ENCODE results near the gene ADH7.

The ADH7 gene

DNA sequence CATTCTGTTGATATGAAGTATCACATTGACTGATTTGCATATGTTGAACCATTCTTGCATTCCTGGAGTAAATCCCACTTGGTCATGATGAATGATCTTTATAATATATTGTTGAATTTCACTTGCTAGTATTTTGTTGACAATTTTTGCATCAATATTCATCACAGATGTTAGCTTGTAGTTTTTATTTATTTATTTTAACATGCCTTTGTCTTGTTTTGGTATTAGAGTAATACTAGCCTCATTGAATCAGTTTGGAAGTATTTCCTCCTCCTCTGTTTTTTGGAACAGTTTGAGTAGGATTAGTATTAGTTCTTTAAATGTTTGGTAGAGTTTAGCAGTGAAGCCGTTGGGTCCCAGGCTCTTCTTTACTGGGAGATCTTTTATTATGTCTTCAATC lies 68.7 kb downstream of the ADH7 start:
- ChIA-PET CTCF (no interaction called here), POLR2A (no interaction called here)

DNA sequence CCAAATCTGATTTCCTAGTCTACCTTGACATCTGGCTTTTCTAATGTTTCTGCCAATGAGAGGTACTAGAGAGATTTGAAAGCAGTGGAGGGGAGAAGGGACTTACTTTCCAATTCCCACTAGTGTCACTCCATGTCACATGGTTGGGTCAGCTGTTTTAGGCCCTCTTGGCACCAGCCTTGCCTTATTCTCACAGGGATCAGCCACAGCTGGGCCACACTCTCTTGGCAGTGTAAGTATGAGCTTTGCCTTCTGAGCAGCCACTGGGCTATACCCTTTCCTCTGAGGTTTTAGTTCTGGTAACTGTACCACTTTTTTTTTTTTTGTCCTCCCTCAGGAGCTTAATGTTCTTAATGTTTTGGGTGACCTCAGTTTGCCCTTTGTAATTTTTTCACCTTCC lies 72.4 kb downstream of the ADH7 start:
- CTCF ChIA-PET = no interaction called here
- no peaks in the 10 kb centered on the region for H3K9me3 ChIP-seq (ENCODE audit: control insufficient read depth, insufficient read depth, low read depth, low read length)
- H3K4me3 ChIP-seq (ENCODE audit: low read depth, low read length) = no peak overlapping the region
- TF ChIP-seq ZNF558 (tag by site-specific recombination; IDR thresholded peaks at IDR 0.05) = no peak
- no peak for TF ChIP-seq HOXA7 (CRISPR knock-in tag; IDR thresholded peaks at IDR 0.05; ENCODE audit: borderline replicate concordance)
- TF ChIP-seq ZNF626 (tag by site-specific recombination; IDR thresholded peaks at IDR 0.05) = no peak
- TF ChIP-seq, protein P1, sequence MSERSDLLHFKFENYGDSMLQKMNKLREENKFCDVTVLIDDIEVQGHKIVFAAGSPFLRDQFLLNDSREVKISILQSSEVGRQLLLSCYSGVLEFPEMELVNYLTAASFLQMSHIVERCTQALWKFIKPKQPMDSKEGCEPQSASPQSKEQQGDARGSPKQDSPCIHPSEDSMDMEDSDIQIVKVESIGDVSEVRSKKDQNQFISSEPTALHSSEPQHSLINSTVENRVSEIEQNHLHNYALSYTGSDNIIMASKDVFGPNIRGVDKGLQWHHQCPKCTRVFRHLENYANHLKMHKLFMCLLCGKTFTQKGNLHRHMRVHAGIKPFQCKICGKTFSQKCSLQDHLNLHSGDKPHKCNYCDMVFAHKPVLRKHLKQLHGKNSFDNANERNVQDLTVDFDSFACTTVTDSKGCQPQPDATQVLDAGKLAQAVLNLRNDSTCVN (tag by site-specific recombination; optimal IDR thresholded peaks at IDR 0.05) = no peak
- TF ChIP-seq IKZF3 (tag by site-specific recombination; IDR thresholded peaks at IDR 0.05) = no peak
- no peak for TF ChIP-seq GLI2 (tag by site-specific recombination; IDR thresholded peaks at IDR 0.05; ENCODE audit: borderline replicate concordance, low read depth)
- no peak for TF ChIP-seq ZNF132 (tag by site-specific recombination; IDR thresholded peaks at IDR 0.05; ENCODE audit: borderline replicate concordance)
- TF ChIP-seq, protein P2, sequence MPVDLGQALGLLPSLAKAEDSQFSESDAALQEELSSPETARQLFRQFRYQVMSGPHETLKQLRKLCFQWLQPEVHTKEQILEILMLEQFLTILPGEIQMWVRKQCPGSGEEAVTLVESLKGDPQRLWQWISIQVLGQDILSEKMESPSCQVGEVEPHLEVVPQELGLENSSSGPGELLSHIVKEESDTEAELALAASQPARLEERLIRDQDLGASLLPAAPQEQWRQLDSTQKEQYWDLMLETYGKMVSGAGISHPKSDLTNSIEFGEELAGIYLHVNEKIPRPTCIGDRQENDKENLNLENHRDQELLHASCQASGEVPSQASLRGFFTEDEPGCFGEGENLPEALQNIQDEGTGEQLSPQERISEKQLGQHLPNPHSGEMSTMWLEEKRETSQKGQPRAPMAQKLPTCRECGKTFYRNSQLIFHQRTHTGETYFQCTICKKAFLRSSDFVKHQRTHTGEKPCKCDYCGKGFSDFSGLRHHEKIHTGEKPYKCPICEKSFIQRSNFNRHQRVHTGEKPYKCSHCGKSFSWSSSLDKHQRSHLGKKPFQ (tag by site-specific recombination; IDR thresholded peaks at IDR 0.05) = no peak
- no peak for TF ChIP-seq ZNF530 (tag by site-specific recombination; IDR thresholded peaks at IDR 0.05; ENCODE audit: low read depth)
- TF ChIP-seq GLI4 (tag by site-specific recombination; IDR thresholded peaks at IDR 0.05) = no peak
- TF ChIP-seq ZBTB20 (tag by site-specific recombination; IDR thresholded peaks at IDR 0.05) = no peak
- no peak for TF ChIP-seq ZNF133 (tag by site-specific recombination; IDR thresholded peaks at IDR 0.05)
- no peak for TF ChIP-seq ZNF335 (tag by site-specific recombination; conservative IDR thresholded peaks at IDR 0.05)
- no peak for TF ChIP-seq ZNF354C (tag by site-specific recombination; IDR thresholded peaks at IDR 0.05; ENCODE audit: borderline replicate concordance, low read depth)
- no peak for TF ChIP-seq ZNF76 (tag by site-specific recombination; IDR thresholded peaks at IDR 0.05; ENCODE audit: borderline replicate concordance, low read depth)
- TF ChIP-seq SP2 (tag by site-specific recombination; IDR thresholded peaks at IDR 0.05) = no peak
- no peaks in the 10 kb centered on the region for H3K4me1 ChIP-seq (ENCODE audit: control insufficient read depth, insufficient read depth, low read length)
- no peaks in the 10 kb centered on the region for H3K36me3 ChIP-seq (ENCODE audit: control insufficient read depth in 2 of 2, insufficient read depth in 1 of 2, low read length in 2 of 2)
- H3K27ac ChIP-seq (ENCODE audit: extremely low read depth, low read depth, low read length) = no peak overlapping the region
- POLR2A ChIA-PET = no interaction called here

More for the DNA sequence above, 68.7 kb downstream of the ADH7 start:
- Histone ChIP-seq H3K4me3 (ENCODE audit: low read depth, low read length) (no peak overlapping the region), H3K27ac (ENCODE audit: extremely low read depth, low read depth, low read length) (no peak overlapping the region), H3K36me3 (ENCODE audit: control insufficient read depth in 2 of 2, insufficient read depth in 1 of 2, low read length in 2 of 2) (no peaks in the 10 kb centered on the region), H3K9me3 (ENCODE audit: control insufficient read depth, insufficient read depth, low read depth, low read length) (no peaks in the 10 kb centered on the region), H3K4me1 (ENCODE audit: control insufficient read depth, insufficient read depth, low read length) (no peaks in the 10 kb centered on the region)
- TF ChIP-seq AEBP2 (tag by site-specific recombination; IDR thresholded peaks at IDR 0.05; ENCODE audit: borderline replicate concordance) (no peak), ZFHX2 (tag by site-specific recombination; conservative IDR thresholded peaks at IDR 0.05) (no peak), ZNF843 (tag by site-specific recombination; IDR thresholded peaks at IDR 0.05) (no peak), ZNF121 (tag by site-specific recombination; IDR thresholded peaks at IDR 0.05) (no peak), ZNF112 (tag by site-specific recombination; IDR thresholded peaks at IDR 0.05) (no peak), ZNF311 (tag by site-specific recombination; IDR thresholded peaks at IDR 0.05; ENCODE audit: borderline replicate concordance) (no peak), ZNF501 (tag by site-specific recombination; IDR thresholded peaks at IDR 0.05) (no peak), GLI2 (tag by site-specific recombination; IDR thresholded peaks at IDR 0.05; ENCODE audit: borderline replicate concordance, low read depth) (no peak), GLI4 (tag by site-specific recombination; IDR thresholded peaks at IDR 0.05) (no peak), ZNF521 (tag by site-specific recombination; IDR thresholded peaks at IDR 0.05) (no peak), IKZF3 (tag by site-specific recombination; IDR thresholded peaks at IDR 0.05) (no peak), BCL11B (tag by site-specific recombination; IDR thresholded peaks at IDR 0.05; ENCODE audit: low read depth) (no peak), KLF16 (tag by site-specific recombination; IDR thresholded peaks at IDR 0.05) (no peak)
- TF ChIP-seq, protein P3, sequence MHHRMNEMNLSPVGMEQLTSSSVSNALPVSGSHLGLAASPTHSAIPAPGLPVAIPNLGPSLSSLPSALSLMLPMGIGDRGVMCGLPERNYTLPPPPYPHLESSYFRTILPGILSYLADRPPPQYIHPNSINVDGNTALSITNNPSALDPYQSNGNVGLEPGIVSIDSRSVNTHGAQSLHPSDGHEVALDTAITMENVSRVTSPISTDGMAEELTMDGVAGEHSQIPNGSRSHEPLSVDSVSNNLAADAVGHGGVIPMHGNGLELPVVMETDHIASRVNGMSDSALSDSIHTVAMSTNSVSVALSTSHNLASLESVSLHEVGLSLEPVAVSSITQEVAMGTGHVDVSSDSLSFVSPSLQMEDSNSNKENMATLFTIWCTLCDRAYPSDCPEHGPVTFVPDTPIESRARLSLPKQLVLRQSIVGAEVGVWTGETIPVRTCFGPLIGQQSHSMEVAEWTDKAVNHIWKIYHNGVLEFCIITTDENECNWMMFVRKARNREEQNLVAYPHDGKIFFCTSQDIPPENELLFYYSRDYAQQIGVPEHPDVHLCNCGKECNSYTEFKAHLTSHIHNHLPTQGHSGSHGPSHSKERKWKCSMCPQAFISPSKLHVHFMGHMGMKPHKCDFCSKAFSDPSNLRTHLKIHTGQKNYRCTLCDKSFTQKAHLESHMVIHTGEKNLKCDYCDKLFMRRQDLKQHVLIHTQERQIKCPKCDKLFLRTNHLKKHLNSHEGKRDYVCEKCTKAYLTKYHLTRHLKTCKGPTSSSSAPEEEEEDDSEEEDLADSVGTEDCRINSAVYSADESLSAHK (tag by site-specific recombination; IDR thresholded peaks at IDR 0.05) = no peak
